GM18511 (cell line): ENCODE data around the gene DBN1.

Experiments used
- ATAC-seq: cut with Tn5 transposase; IDR thresholded peaks from one replicate; pipeline ENCODE4 v1.9.1; 2021; ENCODE audit warnings: mild to moderate bottlenecking, moderate library complexity; ENCODE audit not compliant: unreplicated experiment

Gene DBN1

DNA sequence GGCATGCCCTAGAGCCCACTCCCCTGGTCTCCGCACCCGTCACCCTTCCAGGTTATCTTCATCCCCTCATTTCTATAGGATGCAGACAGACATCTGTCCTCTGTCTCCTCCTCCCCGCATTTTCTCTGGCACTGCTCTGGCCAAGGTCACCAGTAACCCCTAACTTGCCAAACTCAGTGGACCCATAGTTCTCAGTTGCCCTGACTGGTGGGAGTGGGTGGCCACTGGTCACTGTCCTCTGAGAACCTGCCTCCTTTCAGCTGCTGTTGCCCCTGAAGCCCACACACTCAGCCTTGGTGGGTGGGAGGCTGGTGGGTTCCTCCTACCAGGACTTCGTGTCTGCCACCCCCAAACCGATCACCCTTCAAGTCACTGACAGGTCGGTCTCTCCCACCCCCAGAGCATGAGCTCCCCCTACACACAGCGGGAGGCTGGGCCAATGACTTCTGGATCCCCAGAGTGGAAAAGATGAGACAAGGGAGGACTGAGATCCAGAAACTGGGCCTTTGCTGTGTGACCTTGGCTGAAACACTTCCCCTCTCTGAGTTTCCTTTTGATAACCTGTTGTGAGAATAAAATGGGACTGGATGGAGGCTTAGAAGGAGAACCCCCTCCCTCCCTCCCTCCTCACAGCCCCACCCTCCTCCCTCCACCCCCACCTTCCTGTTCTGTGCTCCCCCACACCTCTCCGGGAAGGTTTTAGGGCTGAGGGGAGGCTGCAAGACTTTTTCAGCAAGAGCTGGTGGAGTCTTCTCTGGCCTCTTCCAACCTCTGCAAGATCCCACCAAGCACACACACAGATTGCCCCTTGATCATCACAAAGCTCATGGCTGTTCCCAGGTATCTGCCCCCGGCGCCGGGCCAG, 2.4 kb upstream of the DBN1 start:
- ATAC-seq = no peak

DNA sequence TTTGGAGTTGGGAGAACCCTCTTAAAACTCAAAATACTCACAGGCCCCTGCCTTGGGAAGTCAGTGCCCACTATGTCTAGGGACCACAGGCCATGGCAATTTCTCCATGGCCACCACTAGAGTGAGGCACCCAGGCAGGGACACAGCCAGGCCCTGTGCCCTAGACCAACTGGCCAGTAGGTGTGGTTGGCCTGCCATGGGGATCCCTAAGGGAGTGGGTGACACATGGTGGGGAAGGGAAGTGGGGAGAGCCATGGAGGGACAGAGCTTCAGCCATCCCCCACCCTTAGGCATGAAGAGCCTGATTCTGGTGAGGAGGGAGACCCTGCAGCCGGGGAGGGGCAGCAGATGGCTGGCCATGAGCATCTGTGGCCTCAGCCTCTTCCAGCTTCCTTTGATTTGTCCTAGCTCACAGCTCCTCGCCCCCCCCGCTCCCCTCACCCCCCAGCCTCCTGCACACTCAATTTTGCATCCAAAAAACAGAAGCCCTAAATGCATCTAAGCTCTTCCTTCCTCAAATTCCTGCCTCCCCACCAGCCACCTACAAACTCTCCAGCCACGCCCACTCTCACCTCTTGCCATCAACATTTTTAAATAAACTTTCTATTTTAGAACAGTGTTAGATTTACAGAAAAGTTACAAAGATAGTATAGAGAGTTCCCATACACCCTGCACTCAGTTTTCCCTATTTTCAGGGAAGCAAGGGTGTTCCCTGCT, 1.6 kb upstream of the DBN1 start:
- ATAC-seq = no peak

DNA sequence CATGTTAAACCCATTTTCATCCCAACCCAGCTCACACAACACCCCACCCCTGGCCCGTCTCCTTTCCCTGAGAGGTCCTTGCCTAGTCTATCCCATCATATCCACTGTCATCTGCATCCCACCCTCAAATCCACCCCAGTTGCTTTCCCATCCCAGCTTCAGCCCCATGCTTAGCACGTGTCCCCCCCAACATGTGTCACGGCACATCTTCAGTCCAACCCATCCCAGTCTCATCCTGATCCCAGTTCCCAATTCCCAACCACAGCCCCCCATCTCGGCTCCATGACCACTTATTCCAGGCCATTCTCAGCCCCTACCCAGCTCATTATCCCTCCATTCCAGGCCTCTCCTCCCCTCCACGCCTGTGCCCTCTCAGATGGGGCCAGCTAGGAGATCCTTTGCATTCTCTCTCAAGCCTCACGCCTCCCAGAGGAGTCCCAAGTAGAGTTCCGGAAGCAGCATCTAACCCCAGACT, 605 bp upstream of the DBN1 start:
- no peak for ATAC-seq

DNA sequence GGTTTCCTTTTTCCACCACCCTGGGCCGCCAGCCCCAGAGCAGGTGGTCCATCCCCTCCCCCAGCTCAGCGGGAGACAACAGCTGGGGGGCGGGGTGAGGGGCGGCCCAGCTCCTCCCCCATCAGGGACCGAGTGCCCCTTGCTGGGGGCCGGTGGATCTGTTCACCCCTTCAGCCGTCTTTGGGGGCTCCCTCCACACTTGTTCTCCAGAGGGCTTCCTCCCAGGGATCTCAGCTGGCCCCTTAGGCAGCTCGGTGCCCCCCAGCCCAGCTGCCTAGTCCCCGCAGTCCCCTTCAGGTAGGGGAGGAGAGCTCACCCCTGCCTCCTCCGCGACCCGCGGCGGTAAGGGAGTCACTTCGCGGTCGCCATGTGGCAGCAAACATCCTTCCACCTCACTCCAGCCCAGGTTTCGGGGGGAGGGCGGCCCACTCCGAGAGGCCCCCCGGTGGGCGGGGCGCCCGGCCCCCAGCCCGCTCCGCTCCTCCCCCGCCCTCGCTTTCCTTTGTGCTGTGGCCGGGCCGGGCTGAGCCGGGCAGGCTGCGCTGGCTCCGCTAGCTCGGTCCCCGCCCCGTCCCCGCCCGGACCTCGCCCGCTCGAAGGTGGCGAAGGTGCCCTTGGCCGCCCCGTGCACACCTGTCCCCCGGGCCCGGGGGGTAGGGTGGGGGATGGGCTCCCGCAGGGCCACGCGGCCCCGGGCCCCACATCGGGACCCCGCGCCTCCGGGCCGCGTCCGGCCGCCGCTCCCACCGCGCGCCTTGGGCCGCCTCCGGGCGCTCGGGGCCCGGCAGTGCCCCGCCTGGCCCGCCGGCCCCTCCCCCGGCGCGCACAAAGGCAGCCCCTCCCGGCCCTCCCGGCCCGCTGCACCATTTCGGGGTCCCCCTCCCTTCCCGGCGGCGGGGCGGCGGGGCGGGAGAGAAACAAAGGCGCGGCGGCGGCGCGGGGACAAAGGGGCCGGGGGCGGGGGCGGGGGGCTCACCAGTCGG, 683 bp downstream of the DBN1 start:
- peak; percentile 66 for ATAC-seq

DNA sequence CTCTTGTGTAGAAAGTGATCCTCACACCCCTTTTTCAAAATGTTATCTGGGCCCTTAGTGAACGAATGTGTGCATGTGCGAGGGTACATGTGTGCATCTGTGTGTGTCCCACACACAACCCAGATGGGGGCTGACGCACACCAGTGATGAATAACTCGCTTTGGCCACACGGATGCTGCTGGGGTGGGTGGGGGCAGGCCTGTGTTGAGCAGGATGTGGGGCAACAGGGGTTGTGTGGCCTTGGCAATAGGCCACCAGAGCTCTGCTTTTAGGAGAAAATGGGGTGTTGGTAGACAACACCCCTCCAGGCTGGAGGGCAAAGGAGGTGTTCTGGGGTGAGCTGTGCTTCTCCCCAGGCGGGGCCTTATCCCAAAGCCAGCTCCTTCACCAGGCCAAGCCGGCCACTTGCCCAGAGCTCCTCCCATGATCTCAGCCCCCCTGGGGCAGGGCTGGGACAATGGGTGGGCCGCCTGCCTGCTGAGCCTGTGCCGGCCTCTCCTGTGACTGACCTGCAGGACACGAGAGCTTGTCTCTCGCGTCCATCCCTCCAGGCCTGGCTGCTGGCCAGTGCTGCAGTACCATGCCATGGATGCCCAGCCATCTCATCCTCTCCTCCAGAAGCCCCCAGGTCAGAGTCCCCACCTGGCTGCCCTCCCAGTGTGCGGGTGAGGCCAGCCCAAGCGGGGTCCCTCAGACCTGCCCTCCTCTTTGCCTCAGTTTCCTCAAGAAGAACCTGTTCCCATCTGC, 1.7 kb downstream of the DBN1 start:
- ATAC-seq = no peak

DNA sequence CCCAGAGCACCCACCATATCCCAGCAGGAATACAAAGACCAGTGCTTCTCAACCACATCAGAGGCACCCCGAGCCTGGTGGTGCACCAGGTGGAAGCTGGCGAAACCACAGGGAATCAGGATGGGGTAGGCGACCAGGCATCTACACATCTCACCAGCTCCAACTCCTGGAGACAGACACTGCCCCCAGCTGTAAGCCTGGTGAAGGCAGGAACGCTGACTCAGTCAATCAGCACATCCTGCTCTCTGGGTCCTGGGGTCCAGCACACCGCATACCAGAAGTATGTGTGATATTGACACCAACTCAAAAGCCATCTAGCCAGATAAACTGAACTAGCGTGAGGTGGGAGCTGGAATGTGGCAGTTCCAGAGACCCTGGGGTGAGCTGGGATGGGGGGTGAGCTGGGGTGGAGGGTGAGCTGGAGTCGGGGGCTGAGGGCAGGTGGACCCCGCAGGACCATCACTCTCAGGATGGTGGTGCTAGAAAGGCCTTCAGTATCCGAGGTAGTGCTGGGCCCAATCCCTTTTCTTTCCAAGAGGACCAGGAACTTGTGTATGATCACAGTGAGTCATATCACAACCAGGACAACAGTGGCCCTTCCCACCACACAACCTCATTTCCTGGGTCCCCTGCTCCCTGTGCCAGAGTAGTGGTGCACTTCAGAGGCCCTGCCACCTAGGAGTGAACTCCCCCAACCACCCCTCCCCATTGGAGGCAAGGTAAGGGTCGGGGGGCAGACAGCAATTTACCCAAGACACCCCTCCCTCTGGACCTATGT, 2.5 kb downstream of the DBN1 start:
- no peak for ATAC-seq

DNA sequence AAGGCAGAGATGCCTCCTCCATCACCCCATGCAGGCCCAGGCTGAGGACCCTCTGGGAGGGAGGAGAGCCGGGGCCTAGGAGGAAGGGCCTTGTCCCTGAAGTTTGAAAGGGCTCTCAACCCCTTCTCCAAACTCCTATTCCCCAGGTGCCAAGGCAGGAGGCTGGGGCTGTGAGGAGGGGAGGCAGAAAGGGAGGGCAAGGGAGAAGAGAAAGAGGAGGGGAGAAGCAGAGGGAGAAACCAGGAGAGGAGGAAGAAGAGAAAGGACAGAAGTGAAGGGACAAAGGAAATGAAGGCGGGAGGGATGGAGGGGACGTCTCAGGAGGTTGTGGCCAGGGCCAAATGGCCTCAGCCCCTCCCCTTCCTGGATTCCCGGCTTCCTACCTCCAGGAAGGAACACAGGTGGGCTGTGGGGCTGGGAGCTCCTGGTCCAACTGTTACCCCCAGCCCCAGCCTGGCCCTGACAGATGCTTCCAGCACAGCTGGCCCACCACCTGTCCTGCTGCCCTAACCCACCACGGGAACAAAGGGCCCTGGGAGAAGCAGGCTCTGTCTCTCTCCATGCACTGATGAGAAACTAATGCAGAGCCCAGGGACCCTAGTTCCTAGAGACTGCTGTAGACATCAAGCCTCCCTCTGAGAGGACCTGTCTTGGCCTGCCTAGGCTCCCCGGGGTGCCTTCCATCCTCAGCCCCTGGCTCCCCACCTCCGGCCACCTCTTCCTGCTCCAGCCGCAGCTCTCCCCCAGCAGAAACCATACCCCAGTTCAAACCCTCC, 3.5 kb downstream of the DBN1 start:
- no peak for ATAC-seq

DNA sequence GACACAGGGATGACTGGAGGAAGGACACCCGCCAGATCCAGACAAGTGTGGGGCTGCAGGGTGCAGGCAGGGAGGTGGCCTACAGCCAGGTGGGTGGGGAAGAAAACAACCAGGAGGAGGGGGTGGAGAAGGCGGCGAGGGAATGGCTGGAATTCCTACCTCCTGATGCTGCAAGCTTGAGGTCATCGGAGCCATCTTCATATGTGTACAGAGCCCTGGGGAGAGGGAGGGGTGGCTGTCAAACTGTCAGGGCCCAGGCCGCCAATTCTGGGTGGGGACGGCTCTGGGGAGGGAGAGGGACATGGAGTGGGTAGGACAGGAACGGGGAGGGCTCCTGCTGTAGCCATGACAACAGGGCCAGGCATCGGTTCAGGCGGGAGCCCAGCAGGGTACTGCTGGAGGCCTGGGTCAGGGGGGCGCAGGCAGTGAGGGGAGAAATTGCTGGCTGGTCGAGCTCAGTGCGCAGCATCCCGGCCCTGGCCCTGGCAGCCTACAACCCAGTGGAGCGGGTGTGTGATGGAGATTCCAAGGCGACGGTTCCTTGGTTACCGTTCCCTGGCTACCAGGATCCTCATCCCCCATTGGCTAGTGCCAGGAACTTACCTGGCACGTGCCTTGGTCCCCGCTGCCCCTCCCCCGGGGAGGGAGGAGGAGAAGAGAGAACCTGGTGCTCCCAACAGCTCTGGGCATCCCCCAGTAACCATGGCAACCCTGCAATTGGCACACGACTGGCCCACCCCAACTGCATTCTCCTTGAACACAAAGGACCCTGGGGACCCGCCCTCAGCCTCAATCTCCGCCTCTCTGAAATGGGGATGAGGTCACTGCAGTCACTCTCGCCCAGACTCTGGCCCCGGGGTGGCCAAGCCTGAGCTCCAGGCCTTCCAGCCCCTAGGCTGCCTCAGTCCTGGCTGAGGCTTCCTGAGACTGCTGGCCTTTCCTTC, 4.5 kb downstream of the DBN1 start:
- no peak for ATAC-seq

DNA sequence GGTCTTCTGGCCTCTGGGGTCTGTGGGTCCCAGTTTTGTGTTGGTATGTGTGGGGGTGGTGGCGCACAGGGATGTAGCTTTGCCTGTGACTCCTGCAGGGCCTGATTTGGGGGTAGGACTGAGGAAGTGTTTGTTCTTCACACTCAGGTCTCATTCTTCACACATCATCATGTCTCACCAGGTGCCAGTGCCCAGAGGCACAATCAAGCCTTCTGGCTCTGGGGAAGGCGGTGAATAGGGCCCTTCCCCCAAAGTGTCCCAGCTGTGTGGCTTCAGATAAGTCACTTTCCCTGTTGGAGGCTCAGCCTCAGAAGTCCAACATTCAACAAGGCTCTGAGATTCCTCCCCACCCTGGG, 5.1 kb downstream of the DBN1 start:
- ATAC-seq = no peak

DNA sequence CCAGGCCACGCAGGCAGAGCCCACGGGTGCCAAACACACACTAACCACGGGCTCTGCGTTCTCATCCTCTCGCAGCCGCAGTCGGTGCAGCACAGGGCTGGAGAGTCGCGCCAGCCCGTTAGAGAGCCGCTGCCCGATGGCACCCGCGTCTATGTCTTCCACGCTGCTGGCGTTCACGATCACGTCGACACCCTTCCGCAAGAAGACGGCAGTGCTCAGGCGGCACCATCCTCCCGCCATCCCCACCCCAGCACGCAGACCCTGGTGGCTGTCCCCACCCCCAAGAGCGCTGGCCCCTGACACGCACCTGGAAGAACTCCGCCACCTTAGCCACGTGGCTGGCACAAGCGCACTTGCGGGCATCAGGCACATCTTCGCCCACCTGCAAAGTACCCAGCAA, 6.0 kb downstream of the DBN1 start:
- no peak for ATAC-seq

DNA sequence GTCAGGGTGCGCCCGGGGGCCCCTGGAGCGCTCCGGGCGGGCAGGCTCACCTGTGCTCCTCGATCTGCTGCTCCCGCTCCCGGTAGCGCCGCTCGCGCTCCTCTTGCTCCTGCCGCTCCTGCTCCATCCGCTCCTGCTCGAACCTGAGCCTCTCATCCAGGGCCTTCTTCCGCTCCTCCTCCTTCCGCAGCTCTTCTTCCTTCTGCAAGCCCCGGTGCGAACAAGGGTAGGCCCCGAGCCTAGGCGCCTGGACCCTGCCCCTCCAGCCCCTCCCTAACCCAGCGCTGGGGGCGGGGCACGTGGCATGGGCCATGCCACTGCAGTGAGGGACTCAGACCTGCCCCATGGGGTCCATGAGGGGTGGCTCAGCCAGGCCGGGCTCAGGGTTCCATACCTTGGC, 6.6 kb downstream of the DBN1 start:
- ATAC-seq = no peak

DNA sequence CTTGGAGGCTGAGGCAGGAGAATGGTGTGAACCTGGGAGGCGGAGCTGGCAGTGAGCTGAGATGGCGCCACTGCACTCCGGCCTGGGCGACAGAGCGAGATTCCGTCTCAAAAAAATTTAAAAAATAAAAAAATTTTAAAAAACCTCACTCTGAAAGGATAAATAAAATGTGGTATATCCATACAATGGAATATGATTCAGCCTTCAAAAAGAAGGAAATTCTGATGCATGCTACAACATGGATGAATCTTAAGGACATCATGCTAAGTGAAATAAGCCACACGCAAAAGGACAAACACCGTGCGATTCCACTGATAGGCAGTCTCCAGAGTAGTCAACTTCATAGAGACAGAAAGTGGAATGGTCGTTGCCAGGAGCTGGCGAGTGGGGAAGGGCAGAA, 8.4 kb downstream of the DBN1 start:
- ATAC-seq = no peak

DNA sequence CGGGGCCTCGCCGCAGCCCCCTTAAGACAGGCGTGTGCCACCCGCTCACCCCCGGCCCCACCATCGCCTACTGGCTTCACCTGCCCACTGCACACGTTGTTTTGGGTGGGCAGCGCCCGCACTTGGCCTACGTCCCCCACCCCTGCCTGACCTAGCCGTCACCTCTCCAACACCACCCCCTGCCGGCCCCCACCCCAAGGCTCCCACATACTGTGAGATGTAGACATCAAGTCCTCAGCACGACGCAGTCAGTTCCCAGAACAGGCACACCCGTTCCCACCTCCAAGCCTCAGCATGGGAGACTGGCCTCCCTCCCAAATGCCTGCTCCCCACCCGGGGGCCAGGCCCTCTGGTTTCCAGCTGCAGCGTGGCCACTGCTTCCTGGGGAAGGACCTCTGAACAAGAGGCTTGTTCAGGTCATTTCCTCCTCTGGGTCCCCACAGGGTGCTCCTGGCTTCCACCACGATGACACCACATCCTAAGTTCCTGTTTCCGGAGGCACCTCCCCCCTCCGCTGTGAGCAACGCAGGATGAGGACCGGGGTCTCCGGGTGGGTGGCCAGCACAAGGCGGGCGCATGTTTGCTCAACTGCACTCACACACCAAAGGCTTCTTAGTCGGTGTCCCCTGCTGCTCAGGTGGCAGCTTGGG, 11.3 kb downstream of the DBN1 start:
- ATAC-seq = no peak

DNA sequence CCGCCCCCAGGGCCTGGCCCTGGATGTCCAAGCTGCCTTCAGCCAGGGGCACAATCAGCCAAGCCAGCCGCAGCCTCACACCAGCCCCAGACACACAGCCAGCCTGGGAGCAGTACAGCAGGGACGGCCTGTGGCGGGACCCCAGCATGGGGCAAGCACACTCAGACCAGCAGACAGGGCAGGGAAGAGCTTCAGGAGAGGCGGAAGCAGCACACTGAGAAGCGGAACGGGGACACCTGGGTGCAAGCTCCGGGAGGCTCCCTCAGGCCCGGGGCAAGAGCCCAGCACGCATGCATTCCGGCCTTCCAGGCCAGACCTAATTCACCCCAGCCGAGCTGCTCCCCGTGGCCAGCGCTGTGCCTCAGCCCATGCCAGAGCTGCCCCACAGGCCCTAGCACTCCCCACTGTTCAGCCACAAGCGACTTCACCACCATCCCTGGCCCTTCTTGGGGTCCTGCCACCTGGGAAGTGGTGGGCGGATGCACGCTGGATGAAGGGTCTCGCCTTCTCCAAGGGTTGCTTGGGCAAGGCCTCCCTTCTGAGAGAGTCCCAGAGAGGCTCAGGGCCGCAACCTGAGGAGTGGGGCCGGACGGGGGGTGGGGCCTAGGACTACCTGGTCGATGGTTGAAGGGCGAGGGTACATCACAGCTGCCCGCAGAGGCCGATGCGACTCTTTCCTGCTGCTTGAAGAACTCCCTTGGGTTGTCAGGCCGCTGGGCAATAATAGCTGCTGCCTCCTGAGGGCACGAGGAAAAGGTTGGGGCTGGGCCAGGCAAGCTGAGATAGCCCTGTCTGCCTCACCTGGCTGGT, 13.4 kb downstream of the DBN1 start:
- ATAC-seq = no peak

DNA sequence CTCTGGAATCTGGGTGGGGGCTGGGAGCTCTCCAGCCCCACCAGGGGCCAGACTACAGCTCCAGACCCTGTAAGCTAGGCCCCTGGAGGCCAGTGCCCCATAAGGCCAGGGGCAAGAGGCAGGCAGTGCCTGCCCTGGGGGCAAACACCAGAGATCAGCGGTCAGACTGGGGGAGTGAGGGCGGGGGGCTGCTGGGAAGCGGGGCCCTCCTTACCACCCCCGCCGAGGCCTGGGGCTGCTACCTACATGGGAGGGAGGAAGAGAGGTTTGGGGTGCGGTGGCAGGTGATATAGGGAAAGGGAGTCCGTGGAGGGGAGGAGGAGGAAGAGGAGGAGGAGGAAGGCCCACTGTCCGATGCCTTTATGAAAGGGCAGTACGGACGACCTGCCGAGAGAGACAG, 14.1 kb downstream of the DBN1 start:
- ATAC-seq = no peak

DNA sequence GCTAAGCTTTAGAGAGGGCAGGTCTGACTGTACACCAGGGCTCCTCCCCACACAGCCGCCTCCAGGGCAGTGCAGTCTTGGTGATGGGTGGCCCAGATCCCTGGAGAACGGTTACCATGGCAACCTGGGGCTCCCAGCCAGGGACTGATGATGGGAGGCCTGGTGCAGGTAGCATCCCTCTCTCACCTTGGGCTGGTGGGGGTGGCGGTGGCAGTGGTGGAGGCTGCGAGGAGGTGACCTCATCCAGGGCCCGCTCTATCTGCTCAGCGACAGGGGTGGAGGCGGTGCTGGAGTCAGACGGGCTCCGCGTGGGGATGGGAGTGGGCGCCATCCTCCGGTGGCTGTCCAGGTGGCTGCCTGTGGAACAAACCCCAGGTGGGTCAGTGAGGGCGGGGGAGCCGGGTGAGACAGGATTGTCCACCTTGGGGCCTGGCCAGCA, 14.5 kb downstream of the DBN1 start:
- no peak for ATAC-seq
